GM12878 (cell line): ENCODE results near the gene COA3. TPM values are rescaled to one million over a fixed set of nuclear protein-coding genes. Genes with fewer than 3 reads are reported as not detected.

ENCODE experiments used
- ATAC-seq: fragments of 200-7000 bp; cut with Tn5 transposase; 3 replicates; pipeline ENCODE4 v1.9.1; 2020; ENCODE audit warnings: mild to moderate bottlenecking, moderate library complexity
- BruUV-seq: library from RNA; stranded (reverse); fragments of 400-500 nt; replicated peaks from 2 replicates; lab custom pipeline; 2021; lab: Mats Ljungman, UMichigan
- CTCF ChIA-PET: fragments of 300-600 bp; sonication (Branson Sonifier 250); formaldehyde crosslinking; extraction: SDS; loops from one replicate; lab custom pipeline; 2021; ENCODE audit warnings: inconsistent platforms; lab: Yijun Ruan, JAX
- POLR2A ChIA-PET: fragments of 350-600 bp; formaldehyde crosslinking; extraction: SDS; loops from one replicate; lab custom pipeline; 2021; ENCODE audit warnings: inconsistent platforms; lab: Charles Lee
- RAD21 ChIA-PET: fragments of 300-600 bp; sonication (Branson Sonifier 250); formaldehyde crosslinking; loops from one replicate; lab custom pipeline; 2023; ENCODE audit warnings: antibody characterized with exemption; ENCODE audit not compliant: unreplicated experiment; lab: Charles Lee
- SMC1A ChIA-PET: fragments of 300-600 bp; sonication (Branson Sonifier 250); formaldehyde crosslinking; loops from one replicate; lab custom pipeline; 2023; ENCODE audit not compliant: unreplicated experiment, uncharacterized antibody; lab: Charles Lee
- DNase-seq: peaks from one replicate; pipeline ENCODE4 v3.0.0-alpha.2; 2011; ENCODE audit warnings: low read depth, low spot score
- FAIRE-seq: peaks from 3 replicates; lab custom pipeline; 2011; peaks lifted over from hg19 to GRCh38; lab: Jason Lieb, UNC
- H2AFZ ChIP-seq: 2 replicates; pipeline ENCODE4 v1.6.0; 2011; ENCODE audit warnings: low read depth, low read length, control low read depth; ENCODE audit not compliant: control insufficient read depth
- H3K27ac ChIP-seq: 2 replicates; pipeline ENCODE4 v1.5.1; 2011; ENCODE audit warnings: control low read depth; ENCODE audit not compliant: control insufficient read depth, insufficient read depth
- H3K27me3 ChIP-seq, 2 experiments: replicated peaks in 1 of 2; 2 replicates each; pipeline versions ENCODE4 v1.6.0 to v1.6.1; 2011; ENCODE audit warnings: low read length in 1 of 2; ENCODE audit not compliant: control insufficient read depth in 2 of 2, insufficient read depth in 2 of 2
- H3K36me3 ChIP-seq, 2 experiments: 2 replicates each; pipeline ENCODE4 v1.5.1; 2011; ENCODE audit warnings: low read length in 1 of 2; ENCODE audit not compliant: control insufficient read depth in 2 of 2, insufficient read depth in 2 of 2
- H3K4me1 ChIP-seq: 2 replicates; pipeline ENCODE4 v1.6.1; 2011; ENCODE audit warnings: mild to moderate bottlenecking, low read length, moderate library complexity, mixed read lengths; ENCODE audit not compliant: control insufficient read depth, insufficient read depth
- H3K4me2 ChIP-seq: 2 replicates; pipeline ENCODE4 v1.6.0; 2011; ENCODE audit warnings: control low read depth; ENCODE audit not compliant: control insufficient read depth, insufficient read depth
- H3K4me3 ChIP-seq: fragments of 200-600 bp; sonication (generic); 2 replicates; pipeline ENCODE4 v1.5.1; 2016
- H3K79me2 ChIP-seq: 2 replicates; pipeline ENCODE4 v1.6.0; 2011; ENCODE audit warnings: low read length; ENCODE audit not compliant: control insufficient read depth, insufficient read depth
- H3K9ac ChIP-seq: 2 replicates; pipeline ENCODE4 v1.8.0; 2011; ENCODE audit warnings: low read length, control low read depth, mixed read lengths; ENCODE audit not compliant: control insufficient read depth, insufficient read depth
- H3K9me3 ChIP-seq: replicated peaks from 3 replicates; pipeline ENCODE4 v1.5.1; 2011; ENCODE audit warnings: mild to moderate bottlenecking, low read length; ENCODE audit not compliant: control insufficient read depth, insufficient read depth
- H4K20me1 ChIP-seq: 2 replicates; pipeline ENCODE4 v1.6.0; 2011; ENCODE audit not compliant: control insufficient read depth, insufficient read depth
- BCL11A ChIP-seq: IDR thresholded peaks from 2 replicates; pipeline ENCODE4 v1.6.1; 2011; ENCODE audit warnings: low read depth, low read length
- CREM ChIP-seq: IDR thresholded peaks from 2 replicates; pipeline ENCODE4 v1.6.1; 2014; ENCODE audit warnings: antibody characterized with exemption, low read depth
- FOS ChIP-seq: IDR thresholded peaks from 3 replicates; pipeline ENCODE4 v1.6.1; 2011; ENCODE audit warnings: borderline replicate concordance; ENCODE audit not compliant: insufficient read length; ENCODE audit errors: extremely low read depth
- SMARCA5 ChIP-seq: fragments of 450-650 bp; IDR thresholded peaks from 2 replicates; pipeline ENCODE4 v1.6.1; 2017; ENCODE audit warnings: mild to moderate bottlenecking
- SUPT20H ChIP-seq: IDR thresholded peaks from 2 replicates; pipeline ENCODE4 v1.6.1; 2011; ENCODE audit warnings: low read depth, mild to moderate bottlenecking, low read length, moderate library complexity, borderline replicate concordance; ENCODE audit not compliant: control insufficient read depth
- SUZ12 ChIP-seq: fragments of 200-600 bp; sonication (generic); IDR thresholded peaks from one replicate; pipeline ENCODE4 v1.6.1; 2018; ENCODE audit warnings: antibody characterized with exemption, mild to moderate bottlenecking; ENCODE audit not compliant: unreplicated experiment
- YBX1 ChIP-seq: fragments of 450-650 bp; IDR thresholded peaks from 2 replicates; pipeline ENCODE4 v1.6.1; 2016; ENCODE audit warnings: antibody characterized with exemption
- ZBED1 ChIP-seq: IDR thresholded peaks from 2 replicates; pipeline ENCODE4 v1.6.1; 2016; ENCODE audit warnings: borderline replicate concordance
- ZNF384 ChIP-seq: IDR thresholded peaks from 2 replicates; pipeline ENCODE4 v1.6.1; 2012; ENCODE audit warnings: low read depth, mild to moderate bottlenecking, low read length, improper control_type of control experiment, borderline replicate concordance
- WGBS: methylation state at CpG from one replicate; pipeline ENCODE4 v1.1.6; 2016; ENCODE audit warnings: low lambda C conversion rate; ENCODE audit not compliant: insufficient replicate concordance, insufficient coverage; ENCODE audit errors: missing lambda C conversion rate; 5-methylcytosine and 5-hydroxymethylcytosine counted together
- in situ Hi-C: fragments of 300-500 bp; cut with MboI; formaldehyde crosslinking; loops from 9 replicates; pipeline ENCODE4 v1.14.3; 2018; ENCODE audit warnings: mixed read lengths
- intact Hi-C: fragments of 100-400 bp; cut with micrococcal nuclease; formaldehyde crosslinking; loops from one replicate; pipeline ENCODE4 v1.14.2; 2022; ENCODE audit not compliant: unreplicated experiment
- polyA plus RNA-seq, 11 experiments: library from polyadenylated mRNA; depleted of rRNA in 4 of 11; unstranded in 6 of 11; stranded (reverse) in 5 of 11; fragments of >200 nt; fragmentation: Nextera tagmentation in 4 of 11; fragmentation: Illumina TruSeq in 1 of 11; extraction: Ambion mirVana in 4 of 11; extraction: Trizol in 1 of 11; gene quantifications; 1 replicate in 1 of 11; 2 replicates in 10 of 11; pipeline versions ENCODE4 v1.2.1 to v1.2.3, GENCODE V29; 2011 to 2016; ENCODE audit warnings: inconsistent platforms in 2 of 11, missing spikeins in 2 of 11, low read depth in 1 of 11
- total RNA-seq, 4 experiments: library from RNA; depleted of rRNA in 3 of 4; stranded (reverse); fragments of >200 nt in 3 of 4; fragmentation: Illumina TruSeq in 1 of 4; extraction: Trizol in 1 of 4; gene quantifications; 2 replicates each; pipeline versions ENCODE4 v1.2.1 to v1.2.3, GENCODE V29; 2013 to 2021
- TF ChIP-seq, protein P1 (sequence below): fragments of 450-650 bp; conservative IDR thresholded peaks from 2 replicates; pipeline ENCODE4 v1.6.1; 2017; ENCODE audit warnings: mild to moderate bottlenecking, moderate library complexity

The COA3 gene
- total and polyA plus RNA-seq, 10 of the 15 experiments (the other 5 are each of a cell fraction or from before 2014, with no cell fraction given): 45.2 to 161 (median 64.6) TPM

DNA sequence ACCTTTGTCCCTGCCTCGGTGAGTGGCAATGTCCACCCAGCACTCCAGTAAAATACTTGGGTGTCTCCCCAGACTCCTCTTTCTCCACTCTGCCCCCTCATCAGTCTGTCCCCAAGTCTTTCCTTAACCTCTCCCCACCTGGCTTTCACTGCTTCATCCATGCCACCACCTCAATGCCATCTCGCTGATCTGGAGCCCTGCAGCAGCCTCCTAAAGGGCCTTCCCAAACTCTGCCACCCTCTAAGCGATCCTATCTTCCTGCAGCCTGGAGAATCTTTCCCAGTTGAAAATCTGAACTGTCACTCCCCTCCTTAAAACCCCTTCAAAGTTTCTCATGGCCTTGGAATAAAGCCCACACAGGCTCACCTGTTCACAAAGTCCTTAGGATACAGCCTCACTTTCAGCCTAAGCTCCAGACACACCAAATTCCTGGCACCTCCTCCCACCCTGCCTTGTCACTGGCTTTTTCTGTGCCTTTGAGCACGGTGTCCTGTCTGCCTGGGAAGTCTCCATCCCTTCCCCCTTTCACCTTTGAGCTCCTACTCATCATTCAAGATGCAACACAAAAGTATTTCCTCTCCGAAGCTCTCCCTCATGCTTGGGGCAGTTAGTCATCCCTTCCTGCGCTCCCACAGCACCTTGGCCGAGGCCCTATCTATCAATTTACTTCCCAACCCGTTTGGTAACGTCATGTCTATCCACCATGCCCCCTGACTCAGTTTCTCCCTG is 15.3 kb downstream of the COA3 start:
- H3K27me3 ChIP-seq: peaks cover 7 to 21% of the 10 kb centered on the region in 2 experiments
- SMC1A ChIA-PET: no interaction called here
- H3K27ac ChIP-seq: no peak overlapping the region
- no peak for ATAC-seq
- DNase-seq: no peak
- H3K36me3 ChIP-seq: peaks cover 3 to 7% of the 10 kb centered on the region in 2 experiments; a peak in 3 of 4 replicates
- H3K79me2 ChIP-seq: no peaks in the 10 kb centered on the region
- H3K4me2 ChIP-seq: no peak overlapping the region
- no peak overlapping the region for H3K9ac ChIP-seq
- FAIRE-seq: no peak
- in situ Hi-C loops (no loop called here), intact Hi-C loops (no loop called here)
- 25% methylated on average over 9 of the region's 9 CpGs for WGBS
- no peak overlapping the region for H3K4me3 ChIP-seq
- POLR2A ChIA-PET: interaction anchor here (0.5 kb wide), 1 partner anchor 350 kb away, joined by 3 read pairs; no protein-coding TSS in a partner anchor
- H3K4me1 ChIP-seq: no peaks in the 10 kb centered on the region
- TF ChIP-seq BCL11A (no peak), SUZ12 (no peak), ZBED1 (no peak), SMARCA5 (no peak), SUPT20H (no peak), YBX1 (no peak), CREM (no peak), FOS (no peak), ZNF384 (no peak)
- TF ChIP-seq, protein P1, sequence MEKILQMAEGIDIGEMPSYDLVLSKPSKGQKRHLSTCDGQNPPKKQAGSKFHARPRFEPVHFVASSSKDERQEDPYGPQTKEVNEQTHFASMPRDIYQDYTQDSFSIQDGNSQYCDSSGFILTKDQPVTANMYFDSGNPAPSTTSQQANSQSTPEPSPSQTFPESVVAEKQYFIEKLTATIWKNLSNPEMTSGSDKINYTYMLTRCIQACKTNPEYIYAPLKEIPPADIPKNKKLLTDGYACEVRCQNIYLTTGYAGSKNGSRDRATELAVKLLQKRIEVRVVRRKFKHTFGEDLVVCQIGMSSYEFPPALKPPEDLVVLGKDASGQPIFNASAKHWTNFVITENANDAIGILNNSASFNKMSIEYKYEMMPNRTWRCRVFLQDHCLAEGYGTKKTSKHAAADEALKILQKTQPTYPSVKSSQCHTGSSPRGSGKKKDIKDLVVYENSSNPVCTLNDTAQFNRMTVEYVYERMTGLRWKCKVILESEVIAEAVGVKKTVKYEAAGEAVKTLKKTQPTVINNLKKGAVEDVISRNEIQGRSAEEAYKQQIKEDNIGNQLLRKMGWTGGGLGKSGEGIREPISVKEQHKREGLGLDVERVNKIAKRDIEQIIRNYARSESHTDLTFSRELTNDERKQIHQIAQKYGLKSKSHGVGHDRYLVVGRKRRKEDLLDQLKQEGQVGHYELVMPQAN: no peak
- TF ChIP-seq, all 136 proteins: peak for 0
- ChIA-PET RAD21 (no interaction called here), CTCF (no interaction called here)
- Histone ChIP-seq H4K20me1 (no peaks in the 10 kb centered on the region; the same call in 1 of the 2 replicates), H3K9me3 (no peaks in the 10 kb centered on the region; the same call in 2 of the 3 replicates), H2AFZ (no peak overlapping the region)
- BruUV-seq: no TSS peak
